Measurements from ENCODE around the gene STMP1.

STMP1 gene

GRCh38 chr7:135713836-135714470 is 51.6 kb downstream of the STMP1 start:
- no peak for TF ChIP-seq TAF1 (IDR thresholded peaks at IDR 0.05; ENCODE audit: borderline replicate concordance, insufficient read depth, low read length)
- no peak for TF ChIP-seq POLR2AphosphoS5 (IDR thresholded peaks at IDR 0.05; ENCODE audit: low read depth, low read length)
- TF ChIP-seq, protein P1, sequence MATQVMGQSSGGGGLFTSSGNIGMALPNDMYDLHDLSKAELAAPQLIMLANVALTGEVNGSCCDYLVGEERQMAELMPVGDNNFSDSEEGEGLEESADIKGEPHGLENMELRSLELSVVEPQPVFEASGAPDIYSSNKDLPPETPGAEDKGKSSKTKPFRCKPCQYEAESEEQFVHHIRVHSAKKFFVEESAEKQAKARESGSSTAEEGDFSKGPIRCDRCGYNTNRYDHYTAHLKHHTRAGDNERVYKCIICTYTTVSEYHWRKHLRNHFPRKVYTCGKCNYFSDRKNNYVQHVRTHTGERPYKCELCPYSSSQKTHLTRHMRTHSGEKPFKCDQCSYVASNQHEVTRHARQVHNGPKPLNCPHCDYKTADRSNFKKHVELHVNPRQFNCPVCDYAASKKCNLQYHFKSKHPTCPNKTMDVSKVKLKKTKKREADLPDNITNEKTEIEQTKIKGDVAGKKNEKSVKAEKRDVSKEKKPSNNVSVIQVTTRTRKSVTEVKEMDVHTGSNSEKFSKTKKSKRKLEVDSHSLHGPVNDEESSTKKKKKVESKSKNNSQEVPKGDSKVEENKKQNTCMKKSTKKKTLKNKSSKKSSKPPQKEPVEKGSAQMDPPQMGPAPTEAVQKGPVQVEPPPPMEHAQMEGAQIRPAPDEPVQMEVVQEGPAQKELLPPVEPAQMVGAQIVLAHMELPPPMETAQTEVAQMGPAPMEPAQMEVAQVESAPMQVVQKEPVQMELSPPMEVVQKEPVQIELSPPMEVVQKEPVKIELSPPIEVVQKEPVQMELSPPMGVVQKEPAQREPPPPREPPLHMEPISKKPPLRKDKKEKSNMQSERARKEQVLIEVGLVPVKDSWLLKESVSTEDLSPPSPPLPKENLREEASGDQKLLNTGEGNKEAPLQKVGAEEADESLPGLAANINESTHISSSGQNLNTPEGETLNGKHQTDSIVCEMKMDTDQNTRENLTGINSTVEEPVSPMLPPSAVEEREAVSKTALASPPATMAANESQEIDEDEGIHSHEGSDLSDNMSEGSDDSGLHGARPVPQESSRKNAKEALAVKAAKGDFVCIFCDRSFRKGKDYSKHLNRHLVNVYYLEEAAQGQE (IDR thresholded peaks at IDR 0.05; ENCODE audit: insufficient read depth in 1 of 2, low read depth in 2 of 2, low read length in 2 of 2): no peak
- no peak for TF ChIP-seq SIN3A (IDR thresholded peaks at IDR 0.05; ENCODE audit: borderline replicate concordance, insufficient read depth, low read length)
- no peak for TF ChIP-seq FOXP2 (optimal IDR thresholded peaks at IDR 0.05; ENCODE audit: borderline replicate concordance, extremely low read depth, extremely low read length, insufficient read depth)

DNA sequence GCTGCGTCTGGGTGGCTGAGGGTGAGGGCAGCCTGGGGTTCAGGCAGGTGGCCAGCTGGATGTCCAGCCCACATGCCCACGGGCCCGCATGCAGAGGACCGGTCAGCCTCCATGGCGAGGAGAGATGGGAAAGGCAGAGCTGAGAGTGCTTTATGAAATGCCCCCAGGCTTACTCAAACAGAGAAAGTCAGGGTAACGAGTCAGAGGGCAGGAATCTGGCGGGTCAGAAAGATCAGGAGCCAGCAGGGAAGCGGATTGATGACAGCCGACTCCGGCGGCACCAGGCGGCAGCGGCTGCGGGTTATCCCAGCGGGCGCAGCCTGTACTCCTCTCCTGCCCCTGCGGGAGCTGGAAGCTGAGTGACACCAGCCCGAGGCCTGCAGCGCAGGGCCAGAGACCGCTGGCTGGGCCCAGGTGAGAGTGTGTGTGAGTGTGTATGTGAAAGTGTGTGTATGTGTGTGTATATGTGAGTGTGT is 52.3 kb downstream of the STMP1 start:
- TF ChIP-seq, protein P1 (IDR thresholded peaks at IDR 0.05; ENCODE audit: insufficient read depth in 1 of 2, low read depth in 2 of 2, low read length in 2 of 2): no peak
- TF ChIP-seq FOXP2 (optimal IDR thresholded peaks at IDR 0.05; ENCODE audit: borderline replicate concordance, extremely low read depth, extremely low read length, insufficient read depth) (no peak), TAF1 (IDR thresholded peaks at IDR 0.05; ENCODE audit: borderline replicate concordance, insufficient read depth, low read length) (no peak), SIN3A (IDR thresholded peaks at IDR 0.05; ENCODE audit: borderline replicate concordance, insufficient read depth, low read length) (no peak), POLR2AphosphoS5 (IDR thresholded peaks at IDR 0.05; ENCODE audit: low read depth, low read length) (no peak)

DNA sequence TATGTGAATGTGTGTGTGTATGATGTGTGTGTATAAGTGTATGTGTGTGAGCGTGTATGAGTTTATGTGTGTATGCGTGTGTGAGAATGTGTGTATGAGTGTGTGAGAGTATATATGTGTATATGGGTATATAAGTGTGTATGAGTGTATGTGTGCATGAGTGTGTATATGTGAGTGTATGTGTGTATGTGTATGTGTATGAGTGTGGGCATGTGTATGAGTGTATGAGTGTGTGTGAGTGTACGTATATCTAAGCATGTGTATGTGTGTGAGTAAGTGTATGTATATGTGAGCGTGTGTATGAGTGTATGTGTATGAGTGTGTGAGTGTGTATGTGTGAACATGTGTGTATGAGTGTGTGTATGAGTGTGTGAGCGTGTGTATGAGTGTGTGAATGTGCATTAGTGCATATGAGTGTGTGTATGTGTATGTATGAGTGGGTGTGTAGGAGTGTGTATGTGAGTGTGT is 52.8 kb downstream of the STMP1 start:
- TF ChIP-seq FOXP2 (optimal IDR thresholded peaks at IDR 0.05; ENCODE audit: borderline replicate concordance, extremely low read depth, extremely low read length, insufficient read depth) (no peak), TAF1 (IDR thresholded peaks at IDR 0.05; ENCODE audit: borderline replicate concordance, insufficient read depth, low read length) (no peak), SIN3A (IDR thresholded peaks at IDR 0.05; ENCODE audit: borderline replicate concordance, insufficient read depth, low read length) (no peak), POLR2AphosphoS5 (IDR thresholded peaks at IDR 0.05; ENCODE audit: low read depth, low read length) (no peak)
- TF ChIP-seq, protein P1 (IDR thresholded peaks at IDR 0.05; ENCODE audit: insufficient read depth in 1 of 2, low read depth in 2 of 2, low read length in 2 of 2): no peak

- no peak for TF ChIP-seq POLR2AphosphoS5 (IDR thresholded peaks at IDR 0.05; ENCODE audit: low read depth, low read length)
Observed at GRCh38 chr7:135715673-135716072, 53.4 kb downstream of the STMP1 start.

DNA sequence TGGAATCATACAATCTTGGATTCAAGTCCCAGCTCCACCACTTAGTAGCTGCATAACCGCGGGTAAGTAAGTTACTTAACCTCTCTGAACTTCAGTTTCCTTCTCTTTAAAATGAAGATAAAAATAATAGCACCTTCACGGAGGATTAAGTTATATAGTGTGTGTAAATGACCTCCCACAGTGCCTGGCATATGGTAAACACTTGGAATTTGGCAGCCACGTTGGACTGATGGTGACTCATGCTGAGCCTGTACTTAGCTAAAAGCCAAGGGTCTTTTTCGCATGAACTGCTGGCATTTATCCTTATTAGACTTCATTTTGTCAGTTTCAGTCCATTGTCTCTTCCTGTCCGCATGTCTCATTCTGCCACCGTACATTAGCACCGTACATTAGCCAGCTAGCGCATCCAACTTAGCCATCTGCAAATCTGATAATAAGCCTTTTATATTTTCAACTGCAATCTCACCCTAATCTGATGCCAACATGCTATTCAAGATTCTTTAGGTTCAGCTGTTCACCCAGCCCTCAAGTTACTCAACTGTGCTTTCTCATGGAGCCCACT is 54.4 kb downstream of the STMP1 start:
- no peak for TF ChIP-seq SIN3A (IDR thresholded peaks at IDR 0.05; ENCODE audit: borderline replicate concordance, insufficient read depth, low read length)
- no peak for TF ChIP-seq FOXP2 (optimal IDR thresholded peaks at IDR 0.05; ENCODE audit: borderline replicate concordance, extremely low read depth, extremely low read length, insufficient read depth)
- TF ChIP-seq TAF1 (IDR thresholded peaks at IDR 0.05; ENCODE audit: borderline replicate concordance, insufficient read depth, low read length): no peak
- no peak for TF ChIP-seq POLR2AphosphoS5 (IDR thresholded peaks at IDR 0.05; ENCODE audit: low read depth, low read length)
- TF ChIP-seq, protein P1 (IDR thresholded peaks at IDR 0.05; ENCODE audit: insufficient read depth in 1 of 2, low read depth in 2 of 2, low read length in 2 of 2): no peak

Measured in PFSK-1 (cell line).